Measurements from ENCODE around the gene SLC7A14.

Gene SLC7A14

GRCh38 chr3:170494766-170495165, 91.1 kb downstream of the SLC7A14 start:
- no peak for DNase-seq

GRCh38 chr3:170493712-170494182, 92.1 kb downstream of the SLC7A14 start:
- no peak for DNase-seq

- DNase-seq = no peak
Measured at GRCh38 chr3:170491901-170492300, 94.0 kb downstream of the SLC7A14 start.

- DNase-seq = no peak
Measured at GRCh38 chr3:170490828-170491560, 94.9 kb downstream of the SLC7A14 start.

GRCh38 chr3:170488802-170489201, 97.1 kb downstream of the SLC7A14 start:
- no peak for DNase-seq

GRCh38 chr3:170487031-170487430, 98.8 kb downstream of the SLC7A14 start:
- DNase-seq = no peak

GRCh38 chr3:170486398-170486797, 99.5 kb downstream of the SLC7A14 start:
- DNase-seq = no peak

GRCh38 chr3:170485696-170486095, 100.2 kb downstream of the SLC7A14 start:
- no peak for DNase-seq

- DNase-seq = no peak
Measured at GRCh38 chr3:170485294-170485693, 100.6 kb downstream of the SLC7A14 start.

GRCh38 chr3:170484869-170485268, 101.0 kb downstream of the SLC7A14 start:
- DNase-seq = no peak

- DNase-seq = no peak
Measured at GRCh38 chr3:170483485-170484262, 102.2 kb downstream of the SLC7A14 start.

GRCh38 chr3:170482199-170482598, 103.7 kb downstream of the SLC7A14 start:
- DNase-seq = no peak

GRCh38 chr3:170480111-170480510, 105.8 kb downstream of the SLC7A14 start:
- no peak for DNase-seq

- DNase-seq = no peak
Measured at GRCh38 chr3:170477395-170477794, 108.5 kb downstream of the SLC7A14 start.

GRCh38 chr3:170476291-170476690, 109.6 kb downstream of the SLC7A14 start:
- no peak for DNase-seq

- DNase-seq = no peak
Measured at GRCh38 chr3:170475092-170475685, 110.7 kb downstream of the SLC7A14 start.

GRCh38 chr3:170473358-170473757, 112.5 kb downstream of the SLC7A14 start:
- DNase-seq = no peak

GRCh38 chr3:170471149-170471548, 114.7 kb downstream of the SLC7A14 start:
- no peak for DNase-seq

- DNase-seq = no peak
Measured at GRCh38 chr3:170470063-170471016, 115.5 kb downstream of the SLC7A14 start.

- DNase-seq = no peak
Measured at GRCh38 chr3:170469151-170470062, 116.5 kb downstream of the SLC7A14 start.

GRCh38 chr3:170467571-170468147, 118.2 kb downstream of the SLC7A14 start:
- DNase-seq = no peak

Data from CD4-positive, alpha-beta T cell treated with Interleukin-4 for 4 hours (primary cell).